B cell (primary cell): ENCODE data around the gene NPAS3. TPM values are rescaled to one million over a fixed set of nuclear protein-coding genes. Genes with fewer than 3 reads are reported as not detected.

Experiments
- ATAC-seq: fragments of 200-7000 bp; cut with Tn5 transposase; one replicate; pipeline ENCODE4 v1.10.0; 2021; ENCODE audit warnings: low read depth, mild to moderate bottlenecking, moderate number of reproducible peaks, moderate library complexity
- CTCF ChIA-PET: fragments of 350-600 bp; sonication (Branson Sonifier 250); formaldehyde crosslinking; loops from one replicate; lab custom pipeline; 2021; ENCODE audit warnings: antibody characterized with exemption, inconsistent platforms; lab: Charles Lee
- POLR2A ChIA-PET: fragments of 350-600 bp; sonication (Branson Sonifier 250); formaldehyde crosslinking; loops from one replicate; lab custom pipeline; 2021; ENCODE audit warnings: antibody characterized with exemption; lab: Charles Lee
- DNase-seq: peaks from one replicate; pipeline ENCODE4 v3.0.0; 2013
- H2AFZ ChIP-seq: 2 replicates; pipeline ENCODE4 v1.6.1; 2012; ENCODE audit warnings: mild to moderate bottlenecking, low read depth, low read length; ENCODE audit not compliant: insufficient read depth, poor library complexity, severe bottlenecking
- H3K27ac ChIP-seq, 2 donors: 1 replicate in 1 of 2; 2 replicates in 1 of 2; pipeline ENCODE4 v1.5.1; 2012 to 2013; ENCODE audit warnings: low read length in 2 of 2, mild to moderate bottlenecking in 2 of 2, moderate library complexity in 1 of 2
- H3K27me3 ChIP-seq, 4 experiments: fragments of 200-600 bp in 1 of 4; sonication (generic) in 1 of 4; replicated peaks in 1 of 4; 1 replicate in 2 of 4; 2 replicates in 2 of 4; pipeline versions ENCODE4 v1.6.1 to v1.7.0; 2013 to 2016; ENCODE audit warnings: low read length in 3 of 4, mild to moderate bottlenecking in 2 of 4, mixed read lengths in 1 of 4, moderate library complexity in 1 of 4; ENCODE audit not compliant: insufficient read depth in 4 of 4, control insufficient read depth in 3 of 4; ENCODE audit errors: control extremely low read depth in 1 of 4
- H3K36me3 ChIP-seq, 2 experiments: replicated peaks in 1 of 2; 1 replicate in 1 of 2; 2 replicates in 1 of 2; pipeline versions ENCODE4 v1.6.1 to v1.7.1; 2013; ENCODE audit warnings: low read length in 1 of 2; ENCODE audit not compliant: insufficient read depth in 2 of 2, control insufficient read depth in 1 of 2; ENCODE audit errors: control extremely low read depth in 1 of 2, extremely low read depth in 1 of 2
- H3K4me1 ChIP-seq, 2 donors: fragments of 200-600 bp in 1 of 2; sonication (generic) in 1 of 2; 1 replicate in 1 of 2; 2 replicates in 1 of 2; pipeline versions ENCODE4 v1.5.1 to v1.6.1; 2013 to 2017; ENCODE audit warnings: low read length in 2 of 2; ENCODE audit not compliant: control insufficient read depth in 2 of 2, insufficient read depth in 2 of 2
- H3K4me2 ChIP-seq: replicated peaks from 2 replicates; pipeline ENCODE3; 2012; ENCODE audit warnings: mild to moderate bottlenecking, low read depth, low read length; ENCODE audit not compliant: poor library complexity, severe bottlenecking
- H3K4me3 ChIP-seq, 5 experiments: fragments of 200-600 bp in 1 of 5; sonication (generic) in 1 of 5; 1 replicate in 3 of 5; 2 replicates in 2 of 5; pipeline versions ENCODE4 v1.5.1 to v1.7.0; 2011 to 2016; ENCODE audit warnings: low read length in 4 of 5, mild to moderate bottlenecking in 4 of 5, low read depth in 2 of 5, control low read depth in 1 of 5, moderate library complexity in 1 of 5; ENCODE audit not compliant: insufficient read depth in 1 of 5; ENCODE audit errors: control extremely low read depth in 1 of 5, extremely low read depth in 1 of 5
- H3K79me2 ChIP-seq: fragments of 200-600 bp; sonication (generic); one replicate; pipeline ENCODE4 v1.6.0; 2016; ENCODE audit warnings: low read length; ENCODE audit not compliant: control insufficient read depth, insufficient read depth
- H3K9ac ChIP-seq: fragments of 200-600 bp; sonication (generic); 2 replicates; pipeline ENCODE4 v1.6.1; 2017; ENCODE audit warnings: mild to moderate bottlenecking, low read length, moderate library complexity
- H3K9me3 ChIP-seq, 3 donors: one replicate each; pipeline versions ENCODE4 v1.6.1 to v1.7.1; 2013; ENCODE audit warnings: low read length in 2 of 3; ENCODE audit not compliant: control insufficient read depth in 2 of 3, insufficient read depth in 1 of 3; ENCODE audit errors: control extremely low read depth in 1 of 3
- H4K20me1 ChIP-seq: 2 replicates; pipeline ENCODE4 v1.6.0; 2012; ENCODE audit warnings: mild to moderate bottlenecking, low read length; ENCODE audit not compliant: insufficient read depth, control insufficient read depth, poor library complexity, severe bottlenecking
- H3K27ac Mint-ChIP-seq: one replicate; pipeline ENCODE4 v1.8.0; 2021; ENCODE audit warnings: mixed read lengths
- H3K27me3 Mint-ChIP-seq: one replicate; pipeline ENCODE4 v1.8.0; 2021; ENCODE audit warnings: mixed read lengths
- H3K4me1 Mint-ChIP-seq: one replicate; pipeline ENCODE4 v1.8.0; 2021; ENCODE audit warnings: mixed read lengths
- H3K4me3 Mint-ChIP-seq: one replicate; pipeline ENCODE4 v1.8.0; 2021; ENCODE audit warnings: mixed read lengths
- H3K9me3 Mint-ChIP-seq: one replicate; pipeline ENCODE4 v1.8.0; 2022; ENCODE audit warnings: mixed read lengths; ENCODE audit not compliant: insufficient read depth
- EZH2 ChIP-seq: IDR thresholded peaks from 2 replicates; pipeline ENCODE4 v1.6.1; 2012; ENCODE audit warnings: borderline replicate concordance, low read depth, mild to moderate bottlenecking, moderate library complexity, low read length; ENCODE audit not compliant: insufficient read depth, poor library complexity, severe bottlenecking
- WGBS: methylation state at CpG from one replicate; pipeline ENCODE4 v1.1.5; 2013; ENCODE audit warnings: missing lambda C conversion rate; ENCODE audit not compliant: insufficient coverage; 5-methylcytosine and 5-hydroxymethylcytosine counted together
- intact Hi-C: fragments of 100-400 bp; cut with micrococcal nuclease; formaldehyde crosslinking; loops from one replicate; pipeline ENCODE4 v1.10.0; 2022
- polyA plus RNA-seq: library from polyadenylated mRNA; depleted of rRNA; stranded (reverse); fragments of >200 nt; gene quantifications from 2 replicates; pipeline ENCODE4 v1.2.3, GENCODE V29; 2012
- total RNA-seq, 2 donors: library from RNA; stranded (reverse); fragments of 120-200 nt in 1 of 2; gene quantifications; 1 replicate in 1 of 2; 2 replicates in 1 of 2; pipeline versions ENCODE4 v1.2.3 to v1.2.4, GENCODE V29; 2013 to 2022
- TF ChIP-seq, protein P1 (sequence below): fragments of 200-600 bp; IDR thresholded peaks from one replicate; pipeline ENCODE4 v1.8.0; 2022; ENCODE audit warnings: antibody characterized with exemption, mild to moderate bottlenecking

Gene NPAS3
- total and polyA plus RNA-seq, 2 donors (not counting 1 experiment from before 2014, with no cell fraction given), result not detected

DNA sequence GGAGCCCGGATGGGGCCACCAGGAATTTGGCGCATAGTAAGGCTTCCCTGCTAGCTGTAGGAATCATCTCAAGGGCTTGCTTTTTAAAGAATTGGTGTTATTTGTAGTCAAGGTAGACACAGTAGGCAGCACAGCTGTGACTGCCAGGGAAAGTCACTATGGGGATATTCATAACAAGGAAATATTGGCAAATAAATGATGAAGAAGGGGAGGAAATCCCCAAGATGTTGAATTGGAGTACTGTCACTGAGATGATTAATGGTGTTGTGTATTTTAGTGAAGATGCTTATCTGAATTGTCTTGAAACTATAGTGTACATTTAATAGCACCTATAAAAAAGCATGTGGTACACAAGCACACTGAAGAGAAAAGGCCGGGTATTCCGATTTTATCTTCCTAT is 118.9 kb downstream of the NPAS3 start:
- H3K4me3 Mint-ChIP-seq, result no peak overlapping the region
- H3K4me3 ChIP-seq, result no peak overlapping the region
- H3K4me1 Mint-ChIP-seq, result no peaks in the 10 kb centered on the region
- no peaks in the 10 kb centered on the region for H3K36me3 ChIP-seq
- H3K4me1 ChIP-seq, result no peaks in the 10 kb centered on the region
- H3K79me2 ChIP-seq, result no peaks in the 10 kb centered on the region
- no peaks in the 10 kb centered on the region for H3K27me3 Mint-ChIP-seq
- ATAC-seq (no peak), DNase-seq (no peak)
- no peak overlapping the region for H3K27ac ChIP-seq
- no peak for TF ChIP-seq EZH2
- TF ChIP-seq, protein P1, sequence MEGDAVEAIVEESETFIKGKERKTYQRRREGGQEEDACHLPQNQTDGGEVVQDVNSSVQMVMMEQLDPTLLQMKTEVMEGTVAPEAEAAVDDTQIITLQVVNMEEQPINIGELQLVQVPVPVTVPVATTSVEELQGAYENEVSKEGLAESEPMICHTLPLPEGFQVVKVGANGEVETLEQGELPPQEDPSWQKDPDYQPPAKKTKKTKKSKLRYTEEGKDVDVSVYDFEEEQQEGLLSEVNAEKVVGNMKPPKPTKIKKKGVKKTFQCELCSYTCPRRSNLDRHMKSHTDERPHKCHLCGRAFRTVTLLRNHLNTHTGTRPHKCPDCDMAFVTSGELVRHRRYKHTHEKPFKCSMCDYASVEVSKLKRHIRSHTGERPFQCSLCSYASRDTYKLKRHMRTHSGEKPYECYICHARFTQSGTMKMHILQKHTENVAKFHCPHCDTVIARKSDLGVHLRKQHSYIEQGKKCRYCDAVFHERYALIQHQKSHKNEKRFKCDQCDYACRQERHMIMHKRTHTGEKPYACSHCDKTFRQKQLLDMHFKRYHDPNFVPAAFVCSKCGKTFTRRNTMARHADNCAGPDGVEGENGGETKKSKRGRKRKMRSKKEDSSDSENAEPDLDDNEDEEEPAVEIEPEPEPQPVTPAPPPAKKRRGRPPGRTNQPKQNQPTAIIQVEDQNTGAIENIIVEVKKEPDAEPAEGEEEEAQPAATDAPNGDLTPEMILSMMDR, result no peak
- intact Hi-C loops, result no loop called here
- no peaks in the 10 kb centered on the region for H3K9me3 ChIP-seq
- no peaks in the 10 kb centered on the region for H3K9me3 Mint-ChIP-seq
- POLR2A ChIA-PET, result no interaction called here
- CTCF ChIA-PET, result no interaction called here
- 100% methylated on average over 2 of the region's 4 CpGs for WGBS
- no peaks in the 10 kb centered on the region for H3K27me3 ChIP-seq
- H2AFZ ChIP-seq, result no peak overlapping the region
- H3K27ac Mint-ChIP-seq, result no peak overlapping the region
- H3K9ac ChIP-seq, result no peak overlapping the region
- no peak overlapping the region for H3K4me2 ChIP-seq
- no peaks in the 10 kb centered on the region for H4K20me1 ChIP-seq

DNA sequence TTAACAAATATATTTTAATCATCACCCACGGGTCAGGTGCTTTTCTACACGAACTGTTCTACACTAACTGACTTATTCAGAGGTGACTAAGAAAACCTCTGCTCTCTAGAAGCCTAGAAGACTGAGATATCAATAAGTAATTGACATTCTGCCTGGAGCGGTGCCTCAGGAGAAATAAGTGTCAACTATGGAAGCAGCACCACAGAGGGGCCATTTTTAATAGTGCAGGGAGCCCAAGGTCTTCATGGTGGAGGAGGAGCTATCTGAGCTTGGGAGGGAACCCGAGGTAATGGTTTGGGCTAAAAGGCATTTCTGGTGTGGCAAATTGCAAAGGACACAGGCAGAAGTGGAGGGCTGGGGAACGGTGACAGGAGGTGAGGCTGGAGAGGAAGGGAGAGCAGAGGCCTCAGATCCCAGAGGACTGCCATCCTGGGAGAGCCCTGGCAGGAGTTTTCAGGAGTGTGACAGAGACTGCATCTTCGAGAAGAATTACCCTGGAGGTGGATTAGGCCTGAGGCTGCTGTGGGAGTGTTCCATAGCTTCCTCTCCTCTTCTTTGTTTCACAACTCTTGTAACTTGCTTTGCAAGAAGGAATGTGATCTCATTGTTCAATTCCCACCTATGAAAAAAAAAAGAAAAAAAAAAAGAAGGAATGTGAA is 123.1 kb downstream of the NPAS3 start:
- Histone ChIP-seq H3K79me2 (no peaks in the 10 kb centered on the region), H3K4me3 (no peak overlapping the region), H3K4me1 (no peaks in the 10 kb centered on the region), H3K27me3 (no peaks in the 10 kb centered on the region), H4K20me1 (no peaks in the 10 kb centered on the region), H3K9ac (no peak overlapping the region), H3K36me3 (no peaks in the 10 kb centered on the region), H3K4me2 (no peak overlapping the region), H2AFZ (no peak overlapping the region), H3K9me3 (no peaks in the 10 kb centered on the region), H3K27ac (no peak overlapping the region)
- ATAC-seq, result no peak
- intact Hi-C loops, result no loop called here
- H3K4me3 Mint-ChIP-seq, result no peak overlapping the region
- H3K9me3 Mint-ChIP-seq, result no peaks in the 10 kb centered on the region
- TF ChIP-seq, protein P1, result no peak
- TF ChIP-seq EZH2, result no peak
- POLR2A ChIA-PET, result no interaction called here
- CTCF ChIA-PET, result no interaction called here
- WGBS, result 66% methylated on average over 3 of the region's 6 CpGs
- DNase-seq, result no peak
- no peak overlapping the region for H3K27ac Mint-ChIP-seq
- no peaks in the 10 kb centered on the region for H3K27me3 Mint-ChIP-seq
- no peaks in the 10 kb centered on the region for H3K4me1 Mint-ChIP-seq
